Fibroblast of lung (primary cell): ENCODE data around the gene ILF2.

Experiments
- EZH2 ChIP-seq: IDR thresholded peaks from 2 replicates; pipeline ENCODE4 v1.5.1; 2012; ENCODE audit warnings: low read length, control low read depth, mild to moderate bottlenecking; ENCODE audit errors: missing control alignments
- TF ChIP-seq, protein P1 (sequence below), 2 donors: IDR thresholded peaks in 1 of 2; conservative IDR thresholded peaks in 1 of 2; 1 replicate in 1 of 2; 2 replicates in 1 of 2; pipeline ENCODE4 v1.5.1; 2011 to 2012; ENCODE audit warnings: low read length in 2 of 2, control low read depth in 1 of 2, inconsistent platforms in 1 of 2, low read depth in 1 of 2, mild to moderate bottlenecking in 1 of 2

DNA sequence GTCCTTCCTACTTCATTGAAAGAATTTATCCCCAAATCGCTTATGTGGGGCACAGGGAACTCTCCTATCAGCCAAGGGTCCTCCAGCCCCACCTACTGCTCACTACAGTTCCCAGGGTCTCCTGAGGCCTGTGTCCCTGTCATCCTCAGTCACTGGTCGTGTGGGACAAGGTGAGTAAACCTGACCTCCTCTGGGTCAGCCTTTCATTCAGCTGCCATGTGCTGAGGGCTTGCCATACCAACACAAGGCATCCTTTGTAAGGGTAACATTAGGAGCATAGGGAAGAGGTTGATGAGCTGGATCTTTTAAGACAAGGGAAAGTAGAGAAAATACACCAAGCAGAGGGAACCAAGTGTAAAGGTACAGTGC lies 23.5 kb downstream of the ILF2 start:
- TF ChIP-seq EZH2: no peak
- TF ChIP-seq, protein P1, sequence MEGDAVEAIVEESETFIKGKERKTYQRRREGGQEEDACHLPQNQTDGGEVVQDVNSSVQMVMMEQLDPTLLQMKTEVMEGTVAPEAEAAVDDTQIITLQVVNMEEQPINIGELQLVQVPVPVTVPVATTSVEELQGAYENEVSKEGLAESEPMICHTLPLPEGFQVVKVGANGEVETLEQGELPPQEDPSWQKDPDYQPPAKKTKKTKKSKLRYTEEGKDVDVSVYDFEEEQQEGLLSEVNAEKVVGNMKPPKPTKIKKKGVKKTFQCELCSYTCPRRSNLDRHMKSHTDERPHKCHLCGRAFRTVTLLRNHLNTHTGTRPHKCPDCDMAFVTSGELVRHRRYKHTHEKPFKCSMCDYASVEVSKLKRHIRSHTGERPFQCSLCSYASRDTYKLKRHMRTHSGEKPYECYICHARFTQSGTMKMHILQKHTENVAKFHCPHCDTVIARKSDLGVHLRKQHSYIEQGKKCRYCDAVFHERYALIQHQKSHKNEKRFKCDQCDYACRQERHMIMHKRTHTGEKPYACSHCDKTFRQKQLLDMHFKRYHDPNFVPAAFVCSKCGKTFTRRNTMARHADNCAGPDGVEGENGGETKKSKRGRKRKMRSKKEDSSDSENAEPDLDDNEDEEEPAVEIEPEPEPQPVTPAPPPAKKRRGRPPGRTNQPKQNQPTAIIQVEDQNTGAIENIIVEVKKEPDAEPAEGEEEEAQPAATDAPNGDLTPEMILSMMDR (conservative IDR thresholded peaks at IDR 0.05 in 1 of 2, IDR thresholded peaks at IDR 0.05 in 1 of 2; ENCODE audit: low read depth in 1 of 2, low read length in 2 of 2): no peak
